ENCODE measurements around the gene TUBGCP2.

Gene TUBGCP2

GRCh38 chr10:133287832-133288500 is 20.7 kb downstream of the TUBGCP2 start:
- no peaks in the 10 kb centered on the region for H3K79me2 ChIP-seq (ENCODE audit: insufficient read depth, low read length)
- no peaks in the 10 kb centered on the region for H3K36me3 ChIP-seq (ENCODE audit: low read length)
- H3K27ac ChIP-seq (ENCODE audit: low read depth, low read length): no peak overlapping the region
- H3F3A ChIP-seq (ENCODE audit: insufficient read depth): no peaks in the 10 kb centered on the region
- no peak overlapping the region for H3K9ac ChIP-seq (ENCODE audit: low read length)
- TF ChIP-seq EZH2phosphoT487 (conservative IDR thresholded peaks at IDR 0.05; ENCODE audit: low read length) (no peak), CTCF (IDR thresholded peaks at IDR 0.05; ENCODE audit: insufficient read depth, low read length, poor library complexity, severe bottlenecking) (no peak)
- H3K9me2 ChIP-seq (replicated peaks; ENCODE audit: insufficient read depth, low read length): no peaks in the 10 kb centered on the region
- no peak overlapping the region for H3K4me2 ChIP-seq (ENCODE audit: low read depth, low read length, poor library complexity, severe bottlenecking)
- H3K27me3 ChIP-seq (ENCODE audit: low read length): no peaks in the 10 kb centered on the region
- no peaks in the 10 kb centered on the region for H3K9me3 ChIP-seq (ENCODE audit: insufficient read depth, low read length)
- H4K20me1 ChIP-seq (ENCODE audit: low read depth, low read length): no peaks in the 10 kb centered on the region
- no peak overlapping the region for H2AFZ ChIP-seq (ENCODE audit: low read depth, low read length, severe bottlenecking)
- H3K4me3 ChIP-seq (ENCODE audit: insufficient read depth, low read length, poor library complexity, severe bottlenecking): no peak overlapping the region

- H3K9ac ChIP-seq (ENCODE audit: low read length): no peak overlapping the region
- H3K9me3 ChIP-seq (ENCODE audit: insufficient read depth, low read length): no peaks in the 10 kb centered on the region
- H3K4me3 ChIP-seq (ENCODE audit: insufficient read depth, low read length, poor library complexity, severe bottlenecking): no peak overlapping the region
- no peak for TF ChIP-seq EZH2phosphoT487 (conservative IDR thresholded peaks at IDR 0.05; ENCODE audit: low read length)
- TF ChIP-seq CTCF (IDR thresholded peaks at IDR 0.05; ENCODE audit: insufficient read depth, low read length, poor library complexity, severe bottlenecking): no peak
- H2AFZ ChIP-seq (ENCODE audit: low read depth, low read length, severe bottlenecking): no peak overlapping the region
- H3K79me2 ChIP-seq (ENCODE audit: insufficient read depth, low read length): no peaks in the 10 kb centered on the region
- H3K27ac ChIP-seq (ENCODE audit: low read depth, low read length): no peak overlapping the region
- no peak overlapping the region for H3K4me2 ChIP-seq (ENCODE audit: low read depth, low read length, poor library complexity, severe bottlenecking)
- H3K9me2 ChIP-seq (replicated peaks; ENCODE audit: insufficient read depth, low read length): no peaks in the 10 kb centered on the region
- H3K27me3 ChIP-seq (ENCODE audit: low read length): no peaks in the 10 kb centered on the region
- no peaks in the 10 kb centered on the region for H4K20me1 ChIP-seq (ENCODE audit: low read depth, low read length)
- no peaks in the 10 kb centered on the region for H3F3A ChIP-seq (ENCODE audit: insufficient read depth)
- H3K36me3 ChIP-seq (ENCODE audit: low read length): no peaks in the 10 kb centered on the region
Measured at GRCh38 chr10:133286366-133286765, 22.3 kb downstream of the TUBGCP2 start.

- H4K20me1 ChIP-seq (ENCODE audit: low read depth, low read length): no peaks in the 10 kb centered on the region
- H3F3A ChIP-seq (ENCODE audit: insufficient read depth): no peaks in the 10 kb centered on the region
- no peaks in the 10 kb centered on the region for H3K27me3 ChIP-seq (ENCODE audit: low read length)
- H3K36me3 ChIP-seq (ENCODE audit: low read length): no peaks in the 10 kb centered on the region
- H3K79me2 ChIP-seq (ENCODE audit: insufficient read depth, low read length): no peaks in the 10 kb centered on the region
- no peak overlapping the region for H3K27ac ChIP-seq (ENCODE audit: low read depth, low read length)
- no peaks in the 10 kb centered on the region for H3K9me3 ChIP-seq (ENCODE audit: insufficient read depth, low read length)
- TF ChIP-seq EZH2phosphoT487 (conservative IDR thresholded peaks at IDR 0.05; ENCODE audit: low read length): no peak
- no peak for TF ChIP-seq CTCF (IDR thresholded peaks at IDR 0.05; ENCODE audit: insufficient read depth, low read length, poor library complexity, severe bottlenecking)
- H3K9me2 ChIP-seq (replicated peaks; ENCODE audit: insufficient read depth, low read length): no peaks in the 10 kb centered on the region
- H3K4me3 ChIP-seq (ENCODE audit: insufficient read depth, low read length, poor library complexity, severe bottlenecking): no peak overlapping the region
- H3K4me2 ChIP-seq (ENCODE audit: low read depth, low read length, poor library complexity, severe bottlenecking): no peak overlapping the region
- no peak overlapping the region for H2AFZ ChIP-seq (ENCODE audit: low read depth, low read length, severe bottlenecking)
- no peak overlapping the region for H3K9ac ChIP-seq (ENCODE audit: low read length)
Measured at GRCh38 chr10:133285217-133285616, 23.5 kb downstream of the TUBGCP2 start.

Data from SU-DHL-6 (cell line).